KOPT-K1 (cell line): ENCODE results near the gene MZT2A.
"Not testable (repeated sequence)": the region's sequence is repeated elsewhere in the genome, so short reads cannot be mapped to it uniquely, and the experiment has no call there.

Source experiments
- H3K27ac ChIP-seq: fragments of 200-600 bp; sonication (generic); 2 replicates; pipeline ENCODE4 v1.5.1; 2016; ENCODE audit warnings: antibody characterized with exemption, mild to moderate bottlenecking, low read depth, low read length; ENCODE audit not compliant: poor library complexity, severe bottlenecking
- H3K36me3 ChIP-seq: fragments of 200-600 bp; sonication (generic); 2 replicates; pipeline ENCODE4 v1.5.1; 2017; ENCODE audit warnings: antibody characterized with exemption, mild to moderate bottlenecking, low read length, moderate library complexity; ENCODE audit not compliant: insufficient read depth
- H3K9me3 ChIP-seq: fragments of 200-600 bp; sonication (generic); 2 replicates; pipeline ENCODE4 v1.5.1; 2017; ENCODE audit warnings: antibody characterized with exemption, low read length, mild to moderate bottlenecking; ENCODE audit not compliant: insufficient read depth, poor library complexity, severe bottlenecking

The MZT2A gene

GRCh38 chr2:131486201-131486902 is 5.8 kb downstream of the MZT2A start:
- H3K9me3 ChIP-seq, H3K27ac ChIP-seq: not testable (repeated sequence)
- H3K36me3 ChIP-seq: peaks cover 71% of the 10 kb centered on the region

DNA sequence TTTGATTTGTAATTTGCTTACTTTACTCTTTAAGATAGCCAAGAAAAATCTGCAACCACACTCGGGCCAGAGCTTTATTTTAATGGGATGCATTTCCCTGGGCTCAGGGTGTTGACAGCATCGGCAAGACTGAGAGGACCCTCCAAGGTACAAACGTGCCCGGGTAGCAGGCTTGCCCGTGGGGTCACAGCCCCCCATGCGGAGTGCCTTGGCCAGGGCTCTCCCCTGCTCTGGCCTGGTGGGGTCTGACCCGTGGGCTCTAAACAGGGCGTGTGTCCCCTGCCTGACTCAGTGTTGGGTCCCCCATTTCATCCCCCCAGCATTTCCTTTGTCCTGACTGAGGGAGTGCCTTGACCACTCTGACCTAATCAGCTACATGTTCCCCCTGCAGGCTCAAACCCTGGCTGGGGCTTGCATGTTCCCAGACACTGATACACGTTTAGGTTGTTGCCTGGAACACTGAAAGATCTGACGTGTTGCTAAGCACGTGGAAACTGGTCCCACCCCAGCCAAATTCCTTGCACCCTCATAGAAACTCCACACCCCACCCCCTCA is 7.2 kb downstream of the MZT2A start:
- H3K36me3 ChIP-seq: peaks cover 66% of the 10 kb centered on the region
- not testable (repeated sequence) for H3K9me3 ChIP-seq, H3K27ac ChIP-seq

DNA sequence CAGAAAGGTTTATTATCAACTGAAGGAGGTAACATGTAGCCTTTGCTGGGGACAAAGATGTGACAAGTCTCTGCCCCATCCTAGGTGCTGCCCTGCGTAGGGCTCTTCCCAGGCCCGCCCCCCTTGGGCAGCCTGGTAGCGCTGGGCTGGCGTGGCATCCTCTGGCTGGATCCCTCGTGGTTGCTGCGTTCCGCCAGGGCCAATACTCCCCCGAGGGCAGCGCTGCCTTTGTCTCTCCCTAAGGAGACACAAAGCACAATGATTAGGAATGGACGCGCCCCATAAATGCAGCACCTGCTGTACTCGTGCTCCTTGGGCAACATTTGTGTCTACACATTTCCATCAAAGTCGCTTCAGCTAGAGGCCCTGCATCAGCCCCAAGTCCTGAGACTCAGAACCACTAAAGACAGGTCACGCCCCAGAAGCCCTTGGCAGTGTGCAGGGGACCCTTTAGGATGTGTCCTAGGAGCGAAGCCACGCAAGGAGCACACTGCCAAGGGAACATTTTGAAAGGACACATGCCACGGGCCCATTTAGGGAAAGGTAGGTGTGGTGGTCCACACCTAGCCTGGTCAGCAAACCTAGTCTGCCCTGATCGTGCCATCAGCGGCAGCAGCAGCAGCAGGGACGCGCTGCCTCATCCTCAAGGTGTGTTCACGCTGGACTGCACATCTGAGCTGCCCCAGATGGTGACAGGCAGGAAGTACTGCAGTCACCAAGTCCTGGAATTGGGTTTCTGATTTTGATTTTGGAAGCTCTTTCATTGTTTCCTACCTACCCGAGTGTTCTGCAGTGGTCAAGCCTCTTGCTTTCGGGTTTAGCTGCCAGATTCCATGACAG is 8.0 kb downstream of the MZT2A start:
- H3K27ac ChIP-seq, H3K9me3 ChIP-seq: not testable (repeated sequence)
- peaks cover 60% of the 10 kb centered on the region for H3K36me3 ChIP-seq

GRCh38 chr2:131482506-131483155 is 9.6 kb downstream of the MZT2A start:
- not testable (repeated sequence) for H3K27ac ChIP-seq, H3K9me3 ChIP-seq
- peaks cover 45% of the 10 kb centered on the region for H3K36me3 ChIP-seq

- peaks cover 23% of the 10 kb centered on the region for H3K36me3 ChIP-seq
- not testable (repeated sequence) for H3K27ac ChIP-seq, H3K9me3 ChIP-seq
Measured at GRCh38 chr2:131480351-131480750, 11.8 kb downstream of the MZT2A start.

- H3K9me3 ChIP-seq, H3K27ac ChIP-seq: not testable (repeated sequence)
- peaks cover 13% of the 10 kb centered on the region for H3K36me3 ChIP-seq
Measured at GRCh38 chr2:131478850-131479461, 13.2 kb downstream of the MZT2A start.

DNA sequence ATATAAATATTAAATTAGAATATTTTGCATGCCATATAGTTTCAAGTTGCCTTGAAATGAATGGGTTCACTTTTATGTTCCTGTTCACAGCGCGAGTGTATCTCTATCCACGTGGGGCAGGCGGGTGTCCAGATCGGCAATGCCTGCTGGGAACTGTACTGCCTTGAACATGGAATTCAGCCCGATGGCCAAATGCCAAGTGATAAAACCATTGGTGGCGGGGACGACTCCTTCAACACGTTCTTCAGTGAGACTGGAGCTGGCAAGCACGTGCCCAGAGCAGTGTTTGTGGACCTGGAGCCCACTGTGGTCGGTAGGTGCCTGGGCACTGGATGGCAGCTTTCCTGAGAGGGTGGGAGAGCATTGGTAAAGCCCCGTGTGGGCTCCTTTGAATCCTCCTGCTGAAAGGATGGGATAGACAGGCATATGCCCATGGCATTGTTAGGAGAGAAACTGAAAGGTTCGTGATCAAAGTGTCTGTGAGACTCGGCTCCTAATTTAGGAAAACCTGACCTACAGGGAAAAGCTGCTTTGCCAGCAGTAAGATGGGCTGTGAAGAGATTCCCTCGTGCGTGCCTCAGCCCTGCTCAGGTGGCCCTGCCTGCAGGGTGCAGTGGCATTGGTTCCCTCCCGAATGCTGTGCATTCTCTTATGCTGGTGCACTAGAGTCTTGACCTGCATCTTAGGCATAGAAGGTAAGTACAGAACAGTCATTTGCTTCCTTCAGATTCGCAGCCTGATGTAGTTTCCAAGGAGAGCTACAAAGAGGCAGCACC is 13.9 kb downstream of the MZT2A start:
- H3K36me3 ChIP-seq, H3K9me3 ChIP-seq, H3K27ac ChIP-seq: not testable (repeated sequence)

- H3K27ac ChIP-seq, H3K36me3 ChIP-seq, H3K9me3 ChIP-seq: not testable (repeated sequence)
Measured at GRCh38 chr2:131477227-131477626, 15.0 kb downstream of the MZT2A start.

DNA sequence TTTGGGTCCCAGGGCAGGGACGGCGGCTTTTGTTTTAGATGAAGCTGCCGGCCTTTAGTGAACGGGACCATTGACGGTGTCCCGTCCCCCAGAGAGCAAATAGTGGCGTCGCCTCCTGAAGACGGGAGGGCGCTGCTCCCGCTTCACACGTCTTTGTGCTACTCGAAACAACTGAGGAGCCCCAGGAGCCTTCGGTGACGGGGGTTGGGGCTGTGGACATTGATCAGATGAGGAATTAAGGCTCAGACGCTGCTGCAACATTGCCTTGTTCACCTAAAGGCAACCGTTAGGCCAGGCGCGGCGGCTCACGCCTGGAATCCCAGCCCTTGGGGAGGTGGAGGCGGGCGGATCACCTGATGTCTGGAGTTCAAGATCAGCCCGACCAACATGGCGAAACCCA is 15.8 kb downstream of the MZT2A start:
- not testable (repeated sequence) for H3K9me3 ChIP-seq, H3K27ac ChIP-seq, H3K36me3 ChIP-seq

DNA sequence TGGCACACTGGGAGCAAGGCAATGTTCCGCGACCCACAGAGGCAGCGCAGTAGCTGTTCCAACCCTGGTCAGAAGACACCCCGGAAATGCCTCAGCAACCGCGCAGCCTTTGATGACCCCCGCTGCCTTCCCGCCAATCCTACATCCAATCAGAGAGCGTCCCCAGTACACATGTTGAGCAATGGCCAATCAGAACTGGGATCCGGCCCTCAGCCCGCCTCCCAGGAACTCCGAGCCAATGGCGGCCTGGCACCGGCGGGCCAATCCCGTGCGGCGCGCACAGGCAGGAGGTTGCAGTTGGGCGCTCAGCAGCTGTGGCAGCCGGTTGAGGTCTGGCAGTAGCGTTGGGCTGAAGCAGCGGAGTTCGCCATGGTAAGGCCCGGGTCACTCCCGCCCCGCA is 16.4 kb downstream of the MZT2A start, which contains the start of gene TUBA3D:
Gene TUBA3D (plus strand): TSS at position 289 of the 400 bp plus-strand sequence. CDS start 81 bp downstream, at position 370.
- no peaks in the 10 kb centered on the region; the same call in 1 of the 2 replicates for H3K36me3 ChIP-seq
- no peak within 1 kb of the TSS for H3K27ac ChIP-seq
- no peaks in the 10 kb centered on the region for H3K9me3 ChIP-seq

GRCh38 chr2:131473266-131473665 is 18.9 kb downstream of the MZT2A start:
- H3K36me3 ChIP-seq, H3K27ac ChIP-seq, H3K9me3 ChIP-seq: not testable (repeated sequence)

GRCh38 chr2:131471624-131472023 is 20.6 kb downstream of the MZT2A start:
- not testable (repeated sequence) for H3K36me3 ChIP-seq, H3K9me3 ChIP-seq, H3K27ac ChIP-seq

DNA sequence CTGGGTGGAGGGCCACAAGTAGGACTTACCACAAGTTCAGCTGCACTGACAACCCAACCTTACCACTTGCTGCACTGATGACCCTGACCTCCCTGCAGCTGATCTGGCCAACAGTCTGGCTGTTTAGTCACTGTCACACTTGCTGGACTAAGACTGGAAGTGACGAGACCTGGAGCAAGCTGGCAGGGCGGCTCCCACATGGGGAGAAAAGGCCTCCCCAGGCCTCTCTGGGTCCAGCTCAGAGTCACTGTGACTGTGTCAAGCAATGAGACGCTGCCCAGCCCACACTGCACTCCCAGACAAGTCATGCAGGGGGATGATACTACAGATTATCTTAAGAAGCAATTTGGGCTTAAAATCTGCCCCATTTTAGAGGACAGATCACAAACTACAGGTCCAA is 21.3 kb downstream of the MZT2A start:
- H3K27ac ChIP-seq, H3K9me3 ChIP-seq, H3K36me3 ChIP-seq: not testable (repeated sequence)

GRCh38 chr2:131467722-131468121 is 24.5 kb downstream of the MZT2A start:
- not testable (repeated sequence) for H3K9me3 ChIP-seq, H3K36me3 ChIP-seq, H3K27ac ChIP-seq
